Natural killer cell (primary cell): ENCODE data around the gene NMRK2. TPM values are rescaled to one million over a fixed set of nuclear protein-coding genes. Genes with fewer than 3 reads are reported as not detected.

Experiments used
- ATAC-seq, 3 donors: fragments of 150-1000 bp in 2 of 3; fragments of 200-7000 bp in 1 of 3; cut with Tn5 transposase; 1 replicate in 1 of 3; 2 replicates in 2 of 3; pipeline ENCODE4 v1.10.0; 2021; ENCODE audit warnings: mild to moderate bottlenecking in 2 of 3, moderate library complexity in 2 of 3
- DNase-seq, 2 donors: peaks; one replicate each; pipeline versions ENCODE4 v3.0.0 to v3.0.0-alpha.2; 2013 to 2021; ENCODE audit warnings: mixed read lengths in 1 of 2
- H3K27ac ChIP-seq: one replicate; pipeline ENCODE4 v1.5.1; 2013; ENCODE audit warnings: mild to moderate bottlenecking, low read length
- H3K27me3 ChIP-seq: one replicate; pipeline ENCODE4 v1.6.1; 2013; ENCODE audit warnings: low read length; ENCODE audit not compliant: control insufficient read depth, insufficient read depth
- H3K36me3 ChIP-seq: one replicate; pipeline ENCODE4 v1.6.1; 2013; ENCODE audit warnings: low read length; ENCODE audit not compliant: control insufficient read depth, insufficient read depth
- H3K4me1 ChIP-seq: one replicate; pipeline ENCODE4 v1.6.1; 2013; ENCODE audit warnings: low read length; ENCODE audit not compliant: control insufficient read depth, insufficient read depth
- H3K4me3 ChIP-seq: one replicate; pipeline ENCODE4 v1.5.1; 2013; ENCODE audit warnings: low read length
- H3K9me3 ChIP-seq: one replicate; pipeline ENCODE4 v1.6.1; 2013; ENCODE audit warnings: low read length; ENCODE audit not compliant: control insufficient read depth, insufficient read depth
- H3K27ac Mint-ChIP-seq, 2 donors: one replicate each; pipeline ENCODE4 v1.8.0; 2022; ENCODE audit warnings: mild to moderate bottlenecking in 2 of 2, mixed read lengths in 2 of 2, moderate library complexity in 1 of 2
- H3K27me3 Mint-ChIP-seq, 2 donors: one replicate each; pipeline ENCODE4 v1.8.0; 2022; ENCODE audit warnings: low read depth in 2 of 2, mixed read lengths in 2 of 2
- H3K36me3 Mint-ChIP-seq: one replicate; pipeline ENCODE4 v1.8.0; 2022; ENCODE audit warnings: mixed read lengths
- H3K4me1 Mint-ChIP-seq, 2 donors: one replicate each; pipeline ENCODE4 v1.8.0; 2022; ENCODE audit warnings: mixed read lengths in 2 of 2
- H3K4me3 Mint-ChIP-seq: one replicate; pipeline ENCODE4 v1.8.0; 2022; ENCODE audit warnings: mild to moderate bottlenecking, moderate library complexity, mixed read lengths
- H3K9me3 Mint-ChIP-seq, 2 donors: one replicate each; pipeline ENCODE4 v1.8.0; 2022; ENCODE audit warnings: mixed read lengths in 2 of 2
- CTCF ChIP-seq: fragments of 200-600 bp; IDR thresholded peaks from one replicate; pipeline ENCODE4 v1.8.0; 2022; ENCODE audit warnings: antibody characterized with exemption
- WGBS: methylation state at CpG from one replicate; pipeline ENCODE4 v1.1.7; 2013; ENCODE audit warnings: missing lambda C conversion rate; ENCODE audit not compliant: insufficient coverage; 5-methylcytosine and 5-hydroxymethylcytosine counted together
- intact Hi-C: fragments of 100-400 bp; cut with micrococcal nuclease; formaldehyde crosslinking; loops from one replicate; pipeline ENCODE4 v1.14.2; 2022
- total RNA-seq, 4 donors: library from RNA; stranded (reverse); fragments of 120-200 nt in 1 of 4; gene quantifications; one replicate each; pipeline versions ENCODE4 v1.2.3 to v1.2.4, GENCODE V29; 2013 to 2022

The NMRK2 gene
- total RNA-seq, 3 donors from 2014 or later (not counting 1 experiment from before 2014, with no cell fraction given) = not detected

- Mint-ChIP-seq H3K36me3 (peaks cover 7% of the 10 kb centered on the region), H3K27me3 (no peaks in the 10 kb centered on the region), H3K27ac (peak overlapping the region in 1 of 2 donors; percentile 31), H3K9me3 (no peaks in the 10 kb centered on the region), H3K4me1 (peaks cover 20 to 25% of the 10 kb centered on the region in 2 donors), H3K4me3 (no peak overlapping the region)
- H3K27me3 ChIP-seq = no peaks in the 10 kb centered on the region
- intact Hi-C loops = no loop called here
- DNase-seq = peak in 1 of 2 donors; percentile 32
- H3K27ac ChIP-seq = no peak overlapping the region
- WGBS = 97% methylated on average over 18 of the region's 18 CpGs
- no peak for ATAC-seq
- no peak for TF ChIP-seq CTCF
- peaks cover 28% of the 10 kb centered on the region for H3K4me1 ChIP-seq
- H3K36me3 ChIP-seq = peaks cover 90% of the 10 kb centered on the region
- H3K4me3 ChIP-seq = no peak overlapping the region
- no peaks in the 10 kb centered on the region for H3K9me3 ChIP-seq
Observed at GRCh38 chr19:3979289-3979673, 46.4 kb downstream of the NMRK2 start.

GRCh38 chr19:3979674-3980352 is 46.9 kb downstream of the NMRK2 start:
- no peak overlapping the region for H3K4me3 ChIP-seq
- Mint-ChIP-seq H3K9me3 (no peaks in the 10 kb centered on the region), H3K27ac (peak overlapping the region; percentile 31 to 43), H3K4me1 (peaks cover 25 to 29% of the 10 kb centered on the region in 2 donors), H3K27me3 (no peaks in the 10 kb centered on the region), H3K4me3 (no peak overlapping the region), H3K36me3 (peaks cover 7% of the 10 kb centered on the region)
- peaks cover 90% of the 10 kb centered on the region for H3K36me3 ChIP-seq
- no peaks in the 10 kb centered on the region for H3K9me3 ChIP-seq
- H3K27me3 ChIP-seq = no peaks in the 10 kb centered on the region
- peak in 1 of 3 donors; percentile 5 for ATAC-seq
- peaks cover 33% of the 10 kb centered on the region for H3K4me1 ChIP-seq
- no peak overlapping the region for H3K27ac ChIP-seq
- intact Hi-C loops = loop anchor here (10.0 kb wide), 1 partner anchor 195 kb away; the partner anchor contains the start of gene MATK
- DNase-seq = peak in 1 of 2 donors; percentile 34
- TF ChIP-seq CTCF = no peak
- 87% methylated on average over 25 of the region's 25 CpGs for WGBS

GRCh38 chr19:3980353-3981251 is 47.7 kb downstream of the NMRK2 start:
- DNase-seq (peak in 1 of 2 donors; percentile 19), ATAC-seq (no peak)
- Histone ChIP-seq H3K27ac (no peak overlapping the region), H3K4me3 (no peak overlapping the region), H3K9me3 (no peaks in the 10 kb centered on the region), H3K36me3 (peaks cover 84% of the 10 kb centered on the region), H3K4me1 (peaks cover 36% of the 10 kb centered on the region), H3K27me3 (no peaks in the 10 kb centered on the region)
- WGBS = 91% methylated on average over 31 of the region's 31 CpGs
- intact Hi-C loops = loop anchor here (10.0 kb wide), 1 partner anchor 196 kb away; the partner anchor contains the start of gene MATK
- TF ChIP-seq CTCF = no peak
- Mint-ChIP-seq H3K27ac (peak overlapping the region; percentile 43 to 58), H3K9me3 (no peaks in the 10 kb centered on the region), H3K4me1 (peaks cover 29 to 33% of the 10 kb centered on the region in 2 donors), H3K4me3 (no peak overlapping the region), H3K36me3 (peaks cover 7% of the 10 kb centered on the region), H3K27me3 (no peaks in the 10 kb centered on the region)
